Measurements from ENCODE around the gene OR10P1.
"Not testable (repeated sequence)": the region's sequence is repeated elsewhere in the genome, so short reads cannot be mapped to it uniquely, and the experiment has no call there.

The OR10P1 gene

GRCh38 chr12:55636853-55637252 is at the start of gene OR10P1:
Gene OR10P1, plus strand, starts transcription at chr12:55636892. Its CDS starts 0 bp downstream, at chr12:55636892.
- Histone ChIP-seq H3K9me3 (ENCODE audit: control insufficient read depth, insufficient read depth, low read length) (no peaks in the 10 kb centered on the region), H3F3A (ENCODE audit: control insufficient read depth, insufficient read depth) (no peaks in the 10 kb centered on the region), H3K27ac (ENCODE audit: low read depth, low read length) (no peak within 1 kb of the TSS), H3K4me1 (ENCODE audit: control insufficient read depth, low read length) (peaks cover 8% of the 10 kb centered on the region), H3K4me2 (ENCODE audit: low read length) (no peak within 1 kb of the TSS), H3K36me3 (ENCODE audit: control insufficient read depth, low read length) (no peaks in the 10 kb centered on the region), H3K9me2 (replicated peaks; ENCODE audit: control insufficient read depth, low read length) (no peaks in the 10 kb centered on the region), H4K20me1 (ENCODE audit: control insufficient read depth, insufficient read depth, low read depth, low read length) (no peaks in the 10 kb centered on the region), H3K4me3 (ENCODE audit: low read length) (no peak within 1 kb of the TSS), H3K27me3 (ENCODE audit: control insufficient read depth, low read length) (no peaks in the 10 kb centered on the region), H3K79me2 (ENCODE audit: control insufficient read depth, low read length) (no peaks in the 10 kb centered on the region)
- no peak for TF ChIP-seq EZH2phosphoT487 (IDR thresholded peaks at IDR 0.05; ENCODE audit: borderline replicate concordance, low read length)
- TF ChIP-seq CTCF (IDR thresholded peaks at IDR 0.05; ENCODE audit: low read depth, low read length, poor library complexity, severe bottlenecking): no peak

GRCh38 chr12:55590152-55590551 is 46.5 kb upstream of the OR10P1 start:
- not testable (repeated sequence) for H3K79me2 ChIP-seq (ENCODE audit: control insufficient read depth, low read length); H3K9me2 ChIP-seq (replicated peaks; ENCODE audit: control insufficient read depth, low read length); H3K27ac ChIP-seq (ENCODE audit: low read depth, low read length); H3F3A ChIP-seq (ENCODE audit: control insufficient read depth, insufficient read depth); H3K36me3 ChIP-seq (ENCODE audit: control insufficient read depth, low read length); H4K20me1 ChIP-seq (ENCODE audit: control insufficient read depth, insufficient read depth, low read depth, low read length); H3K4me2 ChIP-seq (ENCODE audit: low read length); H3K27me3 ChIP-seq (ENCODE audit: control insufficient read depth, low read length); H3K4me1 ChIP-seq (ENCODE audit: control insufficient read depth, low read length); H3K9me3 ChIP-seq (ENCODE audit: control insufficient read depth, insufficient read depth, low read length); H3K4me3 ChIP-seq (ENCODE audit: low read length)

- Histone ChIP-seq H3K79me2 (ENCODE audit: control insufficient read depth, low read length) (no peaks in the 10 kb centered on the region), H3K4me3 (ENCODE audit: low read length) (no peak overlapping the region), H3K9me3 (ENCODE audit: control insufficient read depth, insufficient read depth, low read length) (no peaks in the 10 kb centered on the region), H3F3A (ENCODE audit: control insufficient read depth, insufficient read depth) (no peaks in the 10 kb centered on the region), H3K27ac (ENCODE audit: low read depth, low read length) (no peak overlapping the region), H4K20me1 (ENCODE audit: control insufficient read depth, insufficient read depth, low read depth, low read length) (no peaks in the 10 kb centered on the region), H3K36me3 (ENCODE audit: control insufficient read depth, low read length) (no peaks in the 10 kb centered on the region), H3K9me2 (replicated peaks; ENCODE audit: control insufficient read depth, low read length) (no peaks in the 10 kb centered on the region), H3K4me2 (ENCODE audit: low read length) (no peak overlapping the region), H3K4me1 (ENCODE audit: control insufficient read depth, low read length) (no peaks in the 10 kb centered on the region), H3K27me3 (ENCODE audit: control insufficient read depth, low read length) (no peaks in the 10 kb centered on the region)
- TF ChIP-seq CTCF (IDR thresholded peaks at IDR 0.05; ENCODE audit: low read depth, low read length, poor library complexity, severe bottlenecking): no peak
- no peak for TF ChIP-seq EZH2phosphoT487 (IDR thresholded peaks at IDR 0.05; ENCODE audit: borderline replicate concordance, low read length)
Observed at GRCh38 chr12:55607821-55608594, 28.7 kb upstream of the OR10P1 start.

- no peak overlapping the region for H3K27ac ChIP-seq (ENCODE audit: low read depth, low read length)
- no peaks in the 10 kb centered on the region for H3K27me3 ChIP-seq (ENCODE audit: control insufficient read depth, low read length)
- H3K9me2 ChIP-seq (replicated peaks; ENCODE audit: control insufficient read depth, low read length): no peaks in the 10 kb centered on the region
- no peak for TF ChIP-seq EZH2phosphoT487 (IDR thresholded peaks at IDR 0.05; ENCODE audit: borderline replicate concordance, low read length)
- H3K4me1 ChIP-seq (ENCODE audit: control insufficient read depth, low read length): no peaks in the 10 kb centered on the region
- no peaks in the 10 kb centered on the region for H3K9me3 ChIP-seq (ENCODE audit: control insufficient read depth, insufficient read depth, low read length)
- no peak overlapping the region for H3K4me3 ChIP-seq (ENCODE audit: low read length)
- H3K36me3 ChIP-seq (ENCODE audit: control insufficient read depth, low read length): no peaks in the 10 kb centered on the region
- H3F3A ChIP-seq (ENCODE audit: control insufficient read depth, insufficient read depth): no peaks in the 10 kb centered on the region
- no peak overlapping the region for H3K4me2 ChIP-seq (ENCODE audit: low read length)
- H3K79me2 ChIP-seq (ENCODE audit: control insufficient read depth, low read length): no peaks in the 10 kb centered on the region
- no peaks in the 10 kb centered on the region for H4K20me1 ChIP-seq (ENCODE audit: control insufficient read depth, insufficient read depth, low read depth, low read length)
Observed at GRCh38 chr12:55610598-55610997, 26.1 kb upstream of the OR10P1 start.
